Astrocyte (in vitro differentiated cells and primary cell): Measurements from ENCODE around the gene ZC3H13. TPM values are rescaled to one million over a fixed set of nuclear protein-coding genes. Genes with fewer than 3 reads are reported as not detected.

ENCODE experiments used
- DNase-seq: peaks from one replicate; pipeline ENCODE4 v3.0.0-alpha.2; 2010; ENCODE audit warnings: low read depth
- FAIRE-seq: peaks from 2 replicates; lab custom pipeline; 2011; peaks lifted over from hg19 to GRCh38; lab: Jason Lieb, UNC
- H2AFZ ChIP-seq: 2 replicates; pipeline ENCODE4 v1.6.0; 2012; ENCODE audit warnings: low read depth, low read length, inconsistent platforms
- H3K27ac ChIP-seq: 2 replicates; pipeline ENCODE4 v1.5.1; 2011; ENCODE audit warnings: low read depth, low read length, inconsistent platforms
- H3K27me3 ChIP-seq: 2 replicates; pipeline ENCODE4 v1.6.0; 2011; ENCODE audit warnings: low read length, inconsistent platforms; ENCODE audit not compliant: insufficient read depth
- H3K36me3 ChIP-seq: 2 replicates; pipeline ENCODE4 v1.5.1; 2011; ENCODE audit warnings: low read length, inconsistent platforms; ENCODE audit not compliant: insufficient read depth
- H3K4me1 ChIP-seq: 2 replicates; pipeline ENCODE4 v1.5.1; 2011; ENCODE audit warnings: low read length, inconsistent platforms; ENCODE audit not compliant: insufficient read depth
- H3K4me2 ChIP-seq: 2 replicates; pipeline ENCODE4 v1.6.0; 2012; ENCODE audit warnings: low read length, inconsistent platforms
- H3K4me3 ChIP-seq: 2 replicates; pipeline ENCODE4 v1.5.1; 2011; ENCODE audit warnings: low read depth, mild to moderate bottlenecking, low read length, inconsistent platforms; ENCODE audit not compliant: insufficient read depth
- H3K79me2 ChIP-seq: 2 replicates; pipeline ENCODE4 v1.6.0; 2012; ENCODE audit warnings: mild to moderate bottlenecking, low read length, inconsistent platforms; ENCODE audit not compliant: insufficient read depth
- H3K9ac ChIP-seq: 2 replicates; pipeline ENCODE4 v1.6.0; 2012; ENCODE audit warnings: mild to moderate bottlenecking, low read length, inconsistent platforms
- H3K9me3 ChIP-seq: 2 replicates; pipeline ENCODE4 v1.5.1; 2012; ENCODE audit warnings: low read depth, mild to moderate bottlenecking, low read length, inconsistent platforms; ENCODE audit not compliant: insufficient read depth
- H4K20me1 ChIP-seq: 2 replicates; pipeline ENCODE4 v1.6.0; 2012; ENCODE audit warnings: low read length, inconsistent platforms; ENCODE audit not compliant: insufficient read depth
- H3K27ac Mint-ChIP-seq: one replicate; pipeline ENCODE4 v1.8.0; 2021; ENCODE audit warnings: mild to moderate bottlenecking, mixed read lengths; ENCODE audit not compliant: unreplicated experiment
- H3K27me3 Mint-ChIP-seq: one replicate; pipeline ENCODE4 v1.8.0; 2021; ENCODE audit warnings: low read depth, mixed read lengths; ENCODE audit not compliant: unreplicated experiment
- H3K36me3 Mint-ChIP-seq: one replicate; pipeline ENCODE4 v1.8.0; 2021; ENCODE audit warnings: low read depth, mixed read lengths; ENCODE audit not compliant: unreplicated experiment
- H3K4me1 Mint-ChIP-seq: one replicate; pipeline ENCODE4 v1.8.0; 2021; ENCODE audit warnings: low read depth, mixed read lengths; ENCODE audit not compliant: unreplicated experiment
- H3K4me3 Mint-ChIP-seq: one replicate; pipeline ENCODE4 v1.8.0; 2021; ENCODE audit warnings: mild to moderate bottlenecking, moderate library complexity, mixed read lengths; ENCODE audit not compliant: unreplicated experiment
- H3K9me3 Mint-ChIP-seq: one replicate; pipeline ENCODE4 v1.8.0; 2021; ENCODE audit warnings: mild to moderate bottlenecking, mixed read lengths; ENCODE audit not compliant: unreplicated experiment
- EZH2 ChIP-seq: IDR thresholded peaks from 2 replicates; pipeline ENCODE4 v1.6.1; 2012; ENCODE audit warnings: mild to moderate bottlenecking, low read length, inconsistent platforms; ENCODE audit not compliant: insufficient read depth
- total RNA-seq: library from RNA; stranded (reverse); gene quantifications from 2 replicates; pipeline ENCODE4 v1.2.1, GENCODE V29; 2021
- TF ChIP-seq, protein P1 (sequence below): IDR thresholded peaks from 2 replicates; pipeline ENCODE4 v1.5.1; 2011; ENCODE audit warnings: low read depth, mild to moderate bottlenecking, inconsistent platforms, low read length, moderate library complexity; ENCODE audit not compliant: insufficient read depth

ZC3H13 gene
- total RNA-seq, 1 donor from 2014 or later = 39.6 TPM

DNA sequence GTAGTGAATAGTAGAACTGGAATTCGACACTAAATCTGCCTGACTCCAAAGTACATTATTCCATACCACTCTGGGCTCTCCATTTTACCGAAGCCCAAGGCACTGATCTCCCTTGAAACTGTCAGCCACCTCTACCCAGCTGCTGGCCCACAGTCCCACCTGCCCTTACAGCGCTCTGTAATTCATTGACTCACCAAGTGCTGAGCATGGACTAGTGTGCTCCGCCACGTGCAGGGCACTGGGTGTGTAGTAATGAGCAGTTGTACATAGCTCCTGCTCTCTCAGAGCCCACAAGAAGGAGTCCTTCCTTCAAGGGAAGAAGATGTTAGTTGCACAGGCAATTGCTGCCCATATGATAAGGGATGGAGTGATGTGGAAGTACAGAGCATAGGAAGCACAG lies 124.4 kb downstream of the ZC3H13 start:
- TF ChIP-seq, protein P1, sequence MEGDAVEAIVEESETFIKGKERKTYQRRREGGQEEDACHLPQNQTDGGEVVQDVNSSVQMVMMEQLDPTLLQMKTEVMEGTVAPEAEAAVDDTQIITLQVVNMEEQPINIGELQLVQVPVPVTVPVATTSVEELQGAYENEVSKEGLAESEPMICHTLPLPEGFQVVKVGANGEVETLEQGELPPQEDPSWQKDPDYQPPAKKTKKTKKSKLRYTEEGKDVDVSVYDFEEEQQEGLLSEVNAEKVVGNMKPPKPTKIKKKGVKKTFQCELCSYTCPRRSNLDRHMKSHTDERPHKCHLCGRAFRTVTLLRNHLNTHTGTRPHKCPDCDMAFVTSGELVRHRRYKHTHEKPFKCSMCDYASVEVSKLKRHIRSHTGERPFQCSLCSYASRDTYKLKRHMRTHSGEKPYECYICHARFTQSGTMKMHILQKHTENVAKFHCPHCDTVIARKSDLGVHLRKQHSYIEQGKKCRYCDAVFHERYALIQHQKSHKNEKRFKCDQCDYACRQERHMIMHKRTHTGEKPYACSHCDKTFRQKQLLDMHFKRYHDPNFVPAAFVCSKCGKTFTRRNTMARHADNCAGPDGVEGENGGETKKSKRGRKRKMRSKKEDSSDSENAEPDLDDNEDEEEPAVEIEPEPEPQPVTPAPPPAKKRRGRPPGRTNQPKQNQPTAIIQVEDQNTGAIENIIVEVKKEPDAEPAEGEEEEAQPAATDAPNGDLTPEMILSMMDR = no peak
- no peak for TF ChIP-seq EZH2
- Mint-ChIP-seq H3K27me3 (peaks cover 28% of the 10 kb centered on the region), H3K27ac (no peak overlapping the region), H3K9me3 (peaks cover 3% of the 10 kb centered on the region), H3K4me1 (no peaks in the 10 kb centered on the region), H3K36me3 (no peaks in the 10 kb centered on the region), H3K4me3 (no peak overlapping the region)
- DNase-seq (no peak), FAIRE-seq (no peak)
- Histone ChIP-seq H3K27ac (no peak overlapping the region), H3K9ac (no peak overlapping the region), H2AFZ (no peak overlapping the region), H3K4me3 (no peak overlapping the region), H3K4me2 (no peak overlapping the region), H3K9me3 (no peaks in the 10 kb centered on the region), H3K4me1 (no peaks in the 10 kb centered on the region), H3K79me2 (no peaks in the 10 kb centered on the region), H3K36me3 (no peaks in the 10 kb centered on the region), H4K20me1 (no peaks in the 10 kb centered on the region), H3K27me3 (peaks cover 19% of the 10 kb centered on the region)

DNA sequence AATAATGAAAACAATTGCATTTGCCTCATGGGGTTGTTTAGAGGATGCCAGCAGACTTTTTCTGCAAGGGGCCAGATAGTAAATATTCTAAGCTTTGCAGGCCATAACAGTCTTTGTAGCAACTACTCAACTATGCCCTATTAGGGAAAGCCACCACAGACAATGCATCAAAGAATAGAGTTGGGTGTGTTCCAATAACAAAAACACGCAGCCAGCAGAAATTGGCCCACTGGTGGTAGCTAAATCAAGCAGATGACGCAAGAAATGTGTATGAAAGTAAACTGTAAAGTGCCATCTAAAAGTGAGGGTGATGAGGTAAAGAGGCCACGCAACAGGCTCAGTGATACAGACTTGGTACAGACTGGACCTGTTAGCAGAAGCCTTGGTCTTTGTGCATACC lies 125.8 kb downstream of the ZC3H13 start:
- Histone ChIP-seq H2AFZ (no peak overlapping the region), H3K27ac (no peak overlapping the region), H3K9me3 (no peaks in the 10 kb centered on the region), H3K4me3 (no peak overlapping the region), H3K4me1 (no peaks in the 10 kb centered on the region), H3K27me3 (peaks cover 7% of the 10 kb centered on the region), H3K79me2 (no peaks in the 10 kb centered on the region), H4K20me1 (no peaks in the 10 kb centered on the region), H3K4me2 (no peak overlapping the region), H3K9ac (no peak overlapping the region), H3K36me3 (no peaks in the 10 kb centered on the region)
- no peaks in the 10 kb centered on the region for H3K9me3 Mint-ChIP-seq
- H3K27me3 Mint-ChIP-seq = peaks cover 18% of the 10 kb centered on the region
- no peaks in the 10 kb centered on the region for H3K4me1 Mint-ChIP-seq
- no peak overlapping the region for H3K27ac Mint-ChIP-seq
- TF ChIP-seq, protein P1 = no peak
- no peak for TF ChIP-seq EZH2
- no peaks in the 10 kb centered on the region for H3K36me3 Mint-ChIP-seq
- no peak overlapping the region for H3K4me3 Mint-ChIP-seq
- FAIRE-seq (no peak), DNase-seq (no peak)

DNA sequence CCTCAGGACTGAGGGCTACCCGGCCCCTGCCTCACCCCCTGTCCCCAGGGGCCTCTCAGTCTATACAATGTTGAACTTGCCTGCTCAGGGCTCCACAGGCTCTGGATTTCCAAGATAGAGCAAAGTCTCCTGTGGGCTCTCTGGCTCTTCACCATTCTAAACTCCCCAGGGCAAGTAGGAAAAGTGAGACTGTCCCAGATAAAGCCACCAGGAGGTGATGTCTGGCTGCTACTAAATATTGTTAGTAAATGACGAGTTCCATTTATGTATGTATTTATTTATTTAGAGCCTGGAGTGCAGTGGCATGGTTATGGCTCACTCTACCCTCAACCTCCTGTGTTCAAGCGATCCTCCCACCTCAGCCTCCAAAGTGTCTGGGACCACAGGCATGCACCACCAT lies 127.4 kb downstream of the ZC3H13 start:
- no peak for FAIRE-seq
- no peaks in the 10 kb centered on the region for H3K36me3 ChIP-seq

More for the DNA sequence above, 127.4 kb downstream of the ZC3H13 start:
- Histone ChIP-seq H3K27ac (no peak overlapping the region), H3K9me3 (no peaks in the 10 kb centered on the region), H4K20me1 (no peaks in the 10 kb centered on the region), H3K9ac (no peak overlapping the region), H2AFZ (no peak overlapping the region), H3K4me1 (no peaks in the 10 kb centered on the region), H3K4me3 (no peak overlapping the region), H3K79me2 (no peaks in the 10 kb centered on the region), H3K27me3 (peaks cover 6% of the 10 kb centered on the region), H3K4me2 (no peak overlapping the region)
- no peak overlapping the region for H3K4me3 Mint-ChIP-seq
- DNase-seq = no peak
- peaks cover 18% of the 10 kb centered on the region for H3K27me3 Mint-ChIP-seq
- no peaks in the 10 kb centered on the region for H3K4me1 Mint-ChIP-seq
- no peaks in the 10 kb centered on the region for H3K36me3 Mint-ChIP-seq
- no peak for TF ChIP-seq EZH2
- TF ChIP-seq, protein P1 = no peak
- H3K27ac Mint-ChIP-seq = no peak overlapping the region
- H3K9me3 Mint-ChIP-seq = no peaks in the 10 kb centered on the region
